Measurements from ENCODE around the gene MRPS27. TPM values are rescaled to one million over a fixed set of nuclear protein-coding genes. Genes with fewer than 3 reads are reported as not detected.

Gene MRPS27
- total and polyA plus RNA-seq, 2 of the 13 experiments (the other 11 are each of a cell fraction or from before 2014, with no cell fraction given): 71.8 to 115 TPM

GRCh38 chr5:72243706-72244105 is 76.3 kb downstream of the MRPS27 start:
- Histone ChIP-seq H3K27ac (ENCODE audit: extremely low read length, insufficient read depth, low read length) (no peak overlapping the region), H3K9ac (ENCODE audit: insufficient read depth, low read depth, low read length) (no peak overlapping the region), H4K20me1 (ENCODE audit: insufficient read depth, low read length) (peaks cover 4% of the 10 kb centered on the region; the same call in 1 of the 2 replicates), H2AFZ (ENCODE audit: low read length) (no peak overlapping the region), H3K27me3 (ENCODE audit: control insufficient read depth in 1 of 2, insufficient read depth in 2 of 2, low read length in 2 of 2) (no peaks in the 10 kb centered on the region), H3K9me3 (ENCODE audit: low read length) (no peaks in the 10 kb centered on the region), H3K4me3 (replicated peaks in 1 of 3; ENCODE audit: insufficient read depth in 1 of 3, low read depth in 2 of 3, low read length in 3 of 3) (no peak overlapping the region), H3K36me3 (replicated peaks in 1 of 2; ENCODE audit: control insufficient read depth in 1 of 2, insufficient read depth in 2 of 2, low read length in 2 of 2) (0 out of 5 replicates have a peak, but pooled peaks cover 0 to 3% of the 10 kb centered on the region in 2 experiments), H3K79me2 (ENCODE audit: insufficient read depth, low read length) (peaks cover 12% of the 10 kb centered on the region), H3K4me1 (ENCODE audit: insufficient read depth, low read length) (peaks cover 79% of the 10 kb centered on the region), H3K4me2 (ENCODE audit: low read depth, low read length) (no peak overlapping the region)
- DNase-seq (ENCODE audit: low spot score) (no peak), FAIRE-seq (no peak), ATAC-seq (no peak)
- no peak for TF ChIP-seq ZNF232 (CRISPR knock-in tag; IDR thresholded peaks at IDR 0.05; ENCODE audit: borderline replicate concordance)
- TF ChIP-seq CERS6 (CRISPR knock-in tag; IDR thresholded peaks at IDR 0.05): no peak
- no peak for TF ChIP-seq ARNT2 (CRISPR knock-in tag; IDR thresholded peaks at IDR 0.05; ENCODE audit: low read depth)
- TF ChIP-seq ZNF766 (CRISPR knock-in tag; IDR thresholded peaks at IDR 0.05; ENCODE audit: borderline replicate concordance): no peak
- no peak for TF ChIP-seq NFAT5 (CRISPR knock-in tag; IDR thresholded peaks at IDR 0.05)
- no peak for TF ChIP-seq NR0B2 (CRISPR knock-in tag; IDR thresholded peaks at IDR 0.05)
- TF ChIP-seq SCMH1 (CRISPR knock-in tag; IDR thresholded peaks at IDR 0.05; ENCODE audit: borderline replicate concordance): no peak
- no peak for TF ChIP-seq MBD4 (IDR thresholded peaks at IDR 0.05; ENCODE audit: borderline replicate concordance, low read length)
- TF ChIP-seq ATF4 (CRISPR knock-in tag; IDR thresholded peaks at IDR 0.05): no peak
- intact Hi-C loops (cut with micrococcal nuclease; ENCODE audit: unreplicated experiment): loop anchor here (2.0 kb wide), 1 partner anchor 107 kb away; no protein-coding TSS in a partner anchor
- in situ Hi-C loops (cut with HindIII; ENCODE audit: extremely low pct_ligation_motif_present, low pct_unique_long_range_greater_than_20kb): no loop called here
- CTCF ChIA-PET (ENCODE audit: low intra/inter-chr PET ratio, low total read pairs): no interaction called here
- BruUV-seq (replicated peaks): no TSS peak
- 78% methylated on average over 2 of the region's 2 CpGs for WGBS (ENCODE audit: low lambda C conversion rate)
- POLR2A ChIA-PET: no interaction called here

All from HepG2 (cell line).